Activated CD4-positive, alpha-beta T cell treated with anti-CD3 and anti-CD28 coated beads, Interleukin-2, Interleukin-6, amounts not matched to agents 100 ng/mL and 50 ng/mL, durations not matched to agents 16 hours and 8 hours (primary cell): ENCODE measurements around the gene SCAF1.
"Not testable (repeated sequence)": the region's sequence is repeated elsewhere in the genome, so short reads cannot be mapped to it uniquely, and the experiment has no call there.

Source experiments
- DNase-seq: peaks from one replicate; pipeline ENCODE4 v3.0.0-alpha.2; 2020

Gene SCAF1

GRCh38 chr19:49616945-49617344, 25.1 kb upstream of the SCAF1 start:
- DNase-seq: no peak

DNA sequence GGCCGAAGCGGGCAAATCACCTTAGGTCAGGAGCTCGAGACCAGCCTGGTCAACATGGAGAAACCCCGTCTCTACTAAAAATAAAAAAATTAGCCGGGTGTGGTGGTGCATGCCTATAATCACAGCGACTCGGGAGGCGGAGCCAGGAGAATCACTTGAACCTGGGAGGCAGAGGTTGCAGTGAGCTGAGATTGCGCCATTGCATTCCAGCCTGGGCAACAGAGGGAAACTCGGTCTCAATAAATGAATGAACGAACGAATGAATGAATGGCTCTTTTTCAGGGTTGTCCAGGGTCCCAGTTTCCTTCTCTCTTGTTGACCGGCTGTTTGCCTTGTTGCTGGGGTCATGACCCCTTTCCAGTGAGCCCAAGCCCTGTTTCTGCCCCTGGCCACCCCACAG, 24.1 kb upstream of the SCAF1 start:
- DNase-seq: not testable (repeated sequence)

DNA sequence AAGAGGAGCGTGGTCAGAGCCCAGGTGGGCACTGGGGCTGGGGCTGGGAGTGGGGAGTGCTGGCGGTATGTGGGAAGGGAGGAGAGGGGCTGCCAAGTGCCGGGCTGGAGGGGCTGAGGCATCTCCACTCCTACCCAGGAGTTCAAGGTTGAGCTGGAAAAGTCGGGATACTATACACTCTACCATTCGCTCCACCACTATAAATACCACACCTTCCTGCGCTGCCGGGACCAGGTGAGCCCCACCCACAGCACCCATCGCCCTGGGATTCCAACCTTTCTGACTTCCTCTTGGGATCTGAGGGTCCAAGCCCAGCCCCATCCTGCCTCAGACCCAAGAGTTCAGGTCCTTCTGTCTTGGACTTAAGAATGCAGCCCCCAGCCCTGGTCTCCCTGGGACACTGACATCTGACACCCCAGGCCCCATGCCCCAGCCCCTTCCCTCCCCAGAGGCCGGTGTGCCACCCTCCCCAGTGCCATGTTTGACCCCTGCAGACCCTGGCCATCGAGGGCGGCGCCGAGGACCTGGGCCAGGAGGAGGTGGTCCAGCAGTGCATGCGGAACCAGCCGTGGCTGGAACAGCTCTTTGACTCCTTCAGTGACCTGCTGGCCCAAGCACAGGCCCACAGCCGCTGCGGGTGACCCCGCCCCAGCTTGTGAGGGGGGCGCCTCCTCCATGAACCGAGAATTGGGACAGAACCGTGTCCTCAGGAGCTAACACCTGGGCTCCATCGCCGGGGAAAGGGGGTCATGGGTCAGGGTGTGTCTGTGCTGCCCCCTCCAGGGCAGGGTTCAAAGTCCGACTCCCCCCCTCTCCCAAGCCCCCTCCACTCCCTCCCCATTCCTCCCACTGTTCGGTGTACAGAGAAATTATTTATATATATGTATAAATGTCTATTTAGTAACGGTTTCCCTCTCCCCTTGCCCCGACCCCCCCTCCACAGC, 16.8 kb upstream of the SCAF1 start:
- no peak for DNase-seq

DNA sequence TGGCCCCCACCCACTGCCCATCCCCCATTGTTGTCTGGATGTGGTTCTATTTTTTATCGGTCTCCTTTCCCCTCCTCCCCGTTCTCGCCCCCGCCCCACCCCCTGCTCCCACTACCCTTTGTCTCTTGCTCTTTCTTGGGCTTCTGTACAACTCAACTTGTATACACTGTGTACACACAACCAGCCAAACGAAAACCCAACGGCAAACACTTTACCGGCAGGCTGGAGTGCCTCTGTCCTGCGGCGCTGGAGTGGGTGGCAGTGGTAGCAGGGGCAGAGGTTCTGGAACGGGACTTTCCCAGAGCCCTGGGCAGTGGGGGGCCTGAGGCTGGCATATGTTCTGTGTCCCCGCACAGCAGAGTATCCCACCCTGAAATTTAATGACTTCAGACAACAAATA, 15.8 kb upstream of the SCAF1 start:
- no peak for DNase-seq

DNA sequence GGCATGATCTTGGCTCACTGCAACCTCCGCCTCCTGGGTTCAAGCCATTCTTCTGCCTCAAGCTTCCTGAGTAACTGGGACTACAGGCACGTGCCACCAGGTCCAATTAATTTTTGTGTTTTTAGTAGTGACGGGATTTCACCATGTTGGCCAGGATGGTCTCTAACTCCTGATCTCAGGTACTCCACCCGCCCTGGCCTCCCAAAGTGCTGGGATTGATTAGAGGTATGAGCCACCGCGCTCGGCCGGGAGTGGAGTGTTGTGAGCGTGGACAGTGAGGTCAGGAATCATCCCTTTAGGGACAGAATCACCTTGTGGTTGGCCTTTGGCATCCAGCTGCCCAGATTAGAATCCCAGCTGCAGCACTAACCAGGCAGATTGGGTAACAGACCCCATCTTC, 12.3 kb upstream of the SCAF1 start:
- DNase-seq: no peak

DNA sequence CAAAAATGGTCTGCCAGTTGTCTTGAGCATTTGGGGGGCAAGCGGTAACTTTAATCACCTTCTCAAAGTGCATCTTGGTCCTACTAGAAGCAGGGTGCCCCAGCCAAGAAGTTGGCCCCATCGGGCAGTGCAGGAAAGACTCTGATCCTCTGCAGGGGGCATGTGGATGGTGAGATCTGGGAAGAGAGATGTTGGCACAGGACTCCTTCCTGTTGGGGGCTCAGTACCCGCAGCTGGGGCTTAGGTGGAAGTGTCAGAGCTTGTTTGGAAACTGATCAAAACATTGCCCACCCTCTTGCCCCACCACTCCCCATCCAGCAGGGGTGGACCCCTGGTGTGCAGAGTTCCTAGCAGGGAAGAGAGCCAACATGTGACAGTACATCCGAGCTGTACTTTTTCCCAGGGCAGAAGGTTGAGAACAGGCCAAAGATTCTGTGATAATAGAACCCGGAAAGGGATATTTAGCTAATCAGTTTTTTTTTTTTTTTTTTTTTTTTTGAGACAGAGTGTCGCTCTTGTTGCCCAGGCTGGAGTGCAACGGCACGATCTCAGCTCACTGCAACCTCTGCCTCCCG, 10.9 kb upstream of the SCAF1 start:
- DNase-seq: no peak

DNA sequence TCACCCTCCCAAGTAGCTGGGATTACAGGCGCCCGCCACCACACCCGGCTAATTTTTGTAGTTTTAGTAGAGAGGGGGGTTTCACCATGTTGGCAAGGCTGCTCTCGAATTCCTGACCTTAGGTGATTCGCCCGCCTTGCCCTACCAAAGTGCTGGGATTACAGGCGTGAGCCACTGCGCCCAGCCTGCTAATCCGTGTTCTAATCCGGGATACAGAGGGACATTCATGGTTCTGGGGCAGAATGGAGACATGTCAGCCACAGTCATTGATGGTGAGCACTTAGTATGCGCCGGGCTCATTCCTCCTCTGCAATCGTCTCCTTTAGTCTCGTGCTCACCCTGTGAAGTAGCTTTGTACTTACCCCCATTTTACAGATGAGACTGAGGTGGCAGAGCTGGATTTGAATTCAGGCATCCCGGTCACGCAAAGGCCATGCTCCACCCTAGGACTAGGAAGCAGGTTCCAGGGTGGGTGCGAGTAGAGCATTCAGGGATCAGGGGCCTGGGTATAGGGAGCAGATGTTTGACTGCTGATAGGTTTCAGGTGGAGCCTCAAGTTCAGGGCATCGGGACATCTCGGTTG, 10.3 kb upstream of the SCAF1 start:
- no peak for DNase-seq

DNA sequence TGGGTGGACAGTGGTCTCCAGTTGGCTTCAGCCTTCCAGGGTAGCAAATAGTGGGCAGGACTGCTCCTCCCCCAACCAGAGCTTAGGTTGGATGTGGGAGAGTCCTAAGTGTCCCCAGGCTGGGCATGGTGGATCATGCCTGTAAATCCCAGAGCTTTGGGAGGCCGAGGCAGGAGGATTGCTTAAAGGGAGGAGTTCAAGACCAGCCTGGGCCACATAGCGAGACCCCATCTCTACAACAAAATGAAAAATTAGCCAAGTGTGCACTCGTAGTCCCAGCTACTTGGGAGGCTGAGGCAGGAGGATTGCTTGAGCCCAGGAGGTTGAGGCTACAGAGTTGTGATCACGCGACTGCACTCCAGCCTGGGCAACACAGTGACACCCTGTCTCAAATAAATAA, 9.4 kb upstream of the SCAF1 start:
- no peak for DNase-seq

- DNase-seq: not testable (repeated sequence)
Observed at GRCh38 chr19:49633273-49633672, 8.7 kb upstream of the SCAF1 start.

- DNase-seq: no peak
Observed at GRCh38 chr19:49635530-49636232, 6.3 kb upstream of the SCAF1 start.

DNA sequence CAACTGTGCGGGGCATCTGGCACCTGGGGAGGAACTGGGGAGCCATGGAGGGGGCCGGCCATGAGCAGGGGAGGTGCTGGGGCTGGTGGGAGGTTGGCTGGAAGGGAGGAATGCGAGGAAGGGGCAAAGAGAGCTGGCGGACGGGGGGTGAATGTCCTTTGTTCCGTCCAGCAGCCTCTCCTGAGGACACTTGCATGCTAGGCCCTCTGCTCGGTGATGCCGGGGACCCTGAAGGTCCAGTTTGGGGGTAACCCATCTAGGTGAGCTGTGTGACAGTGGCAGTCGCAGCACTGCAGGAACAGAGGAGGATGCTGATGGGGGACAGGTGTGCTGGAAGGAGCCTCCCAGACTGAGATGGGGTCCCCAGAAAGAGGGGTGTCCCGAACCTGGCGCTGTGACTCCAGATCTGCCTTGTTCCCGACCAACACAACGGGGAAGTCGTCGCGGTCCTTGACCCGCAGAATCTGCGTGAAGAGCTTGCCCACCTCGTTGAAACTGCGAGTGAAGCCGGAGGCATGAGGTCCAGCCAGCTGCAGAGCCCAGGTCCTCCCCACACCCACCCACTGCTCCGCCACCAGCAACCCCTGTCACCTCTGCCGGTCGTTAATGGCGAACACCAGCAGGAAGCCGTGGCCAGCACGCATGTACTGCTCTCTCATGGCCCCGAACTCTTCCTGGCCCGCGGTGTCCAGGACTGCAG, 5.6 kb upstream of the SCAF1 start:
- DNase-seq: no peak

- DNase-seq: no peak
Observed at GRCh38 chr19:49637821-49638738, 3.9 kb upstream of the SCAF1 start.

- DNase-seq: no peak
Observed at GRCh38 chr19:49639401-49640112, 2.5 kb upstream of the SCAF1 start.

- peak; percentile 100 for DNase-seq
Observed at GRCh38 chr19:49640113-49640898, 1.7 kb upstream of the SCAF1 start, which contains the start of gene RRAS. TSS of gene RRAS (minus strand) at chr19:49640143. CDS start at chr19:49640098, 45 bp downstream.

DNA sequence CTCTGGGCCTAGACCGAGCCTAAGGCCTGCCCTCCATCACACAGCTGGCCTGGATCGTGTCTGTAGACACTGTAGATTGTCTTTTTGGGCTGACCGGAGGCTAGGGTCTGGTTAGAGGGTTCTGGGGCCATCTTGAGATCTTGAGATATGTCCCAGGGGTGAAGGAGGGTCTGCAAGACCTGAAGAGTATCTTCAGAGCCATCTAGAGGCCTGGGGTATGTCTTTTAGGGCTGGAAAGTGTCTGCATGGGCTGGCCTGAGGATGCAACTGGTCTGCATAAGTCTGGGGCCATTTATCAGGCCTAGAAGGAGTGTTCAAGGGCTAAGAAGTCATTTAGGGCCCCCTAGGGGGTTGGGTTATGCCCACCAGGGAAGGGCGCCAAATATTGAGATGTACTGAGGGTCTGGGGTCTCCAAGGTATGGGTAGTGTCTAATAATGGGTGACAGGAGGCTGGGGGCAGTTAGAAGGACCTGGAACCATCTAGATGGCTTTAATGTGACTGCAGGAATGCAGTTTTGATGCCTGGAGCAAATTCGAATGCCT, 555 bp downstream of the SCAF1 start:
- no peak for DNase-seq

- DNase-seq: peak; percentile 79
Observed at GRCh38 chr19:49643466-49643865, 1.5 kb downstream of the SCAF1 start.

DNA sequence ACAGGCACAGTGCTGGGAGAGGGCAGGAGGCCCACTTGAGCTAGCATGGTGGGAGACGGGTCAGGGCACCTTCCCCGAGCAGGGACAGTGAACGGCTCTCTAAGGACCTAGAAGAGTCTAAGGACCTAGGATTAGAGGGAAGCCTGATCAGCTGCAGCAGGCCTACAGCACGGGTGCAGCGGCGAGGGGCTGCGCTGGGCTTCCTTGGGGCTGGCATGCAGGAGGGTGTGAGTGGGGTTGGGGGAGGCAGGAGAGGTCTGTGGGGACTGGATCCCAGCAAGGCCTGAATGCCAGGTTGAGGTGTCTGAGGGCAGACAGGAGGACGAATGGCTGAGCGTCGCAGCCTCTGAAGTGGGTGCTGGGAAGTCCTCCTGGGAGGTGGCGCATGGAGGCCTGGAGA, 3.6 kb downstream of the SCAF1 start:
- no peak for DNase-seq

DNA sequence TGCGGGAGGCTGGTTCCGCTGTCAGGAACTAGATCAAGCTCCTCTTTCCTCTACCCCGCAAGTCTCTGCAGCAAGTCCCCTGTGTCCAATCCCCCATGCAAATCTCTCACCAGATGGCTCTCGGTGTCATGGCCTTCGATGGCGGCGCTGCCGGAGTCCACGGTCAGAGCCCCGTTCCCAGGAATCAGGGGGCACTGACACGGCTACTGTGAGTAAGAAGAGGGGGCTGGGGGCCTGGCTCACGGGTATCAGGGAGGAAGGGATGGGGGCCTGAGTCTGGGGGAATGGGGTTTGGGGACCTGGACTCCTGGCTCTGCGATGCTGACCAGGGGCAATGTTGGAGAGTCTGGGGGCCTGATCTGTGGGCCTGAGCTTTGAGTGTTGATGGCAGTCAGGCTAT, 4.0 kb downstream of the SCAF1 start:
- no peak for DNase-seq

- no peak for DNase-seq
Observed at GRCh38 chr19:49646586-49646985, 4.6 kb downstream of the SCAF1 start.
